ENCODE results near the gene TLN1. TPM values are rescaled to one million over a fixed set of nuclear protein-coding genes. Genes with fewer than 3 reads are reported as not detected.

Gene TLN1
- total and polyA plus RNA-seq, 2 of the 8 experiments (the other 6 are each of a cell fraction or from before 2014, with no cell fraction given) = 28.1 to 90.1 TPM

DNA sequence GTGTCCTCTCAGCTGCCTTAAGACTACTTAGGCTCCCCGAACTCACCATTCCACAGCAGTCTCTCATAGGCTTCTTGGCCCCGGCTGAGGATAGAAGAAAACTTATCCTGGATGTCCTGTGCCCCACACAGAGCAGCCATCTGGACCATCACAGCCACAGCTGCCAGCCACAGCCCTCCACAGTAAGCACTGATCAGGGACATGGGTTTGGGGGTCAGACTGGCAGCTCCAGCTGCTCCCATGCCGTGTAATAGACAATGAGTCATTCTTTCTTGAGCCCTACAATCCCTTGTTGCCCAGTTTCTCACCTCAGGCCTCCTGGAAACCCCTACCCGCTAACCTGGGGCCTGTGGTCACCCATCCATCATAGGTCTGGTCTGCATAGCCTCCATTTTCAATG is 6.2 kb upstream of the TLN1 start (continued):
- TF ChIP-seq USF2 (IDR thresholded peaks at IDR 0.05; ENCODE audit: low read length) (no peak), SP2 (IDR thresholded peaks at IDR 0.05; ENCODE audit: low read length) (no peak), MAFK (IDR thresholded peaks at IDR 0.05; ENCODE audit: low read depth, low read length) (no peak)
- TF ChIP-seq, protein P1, sequence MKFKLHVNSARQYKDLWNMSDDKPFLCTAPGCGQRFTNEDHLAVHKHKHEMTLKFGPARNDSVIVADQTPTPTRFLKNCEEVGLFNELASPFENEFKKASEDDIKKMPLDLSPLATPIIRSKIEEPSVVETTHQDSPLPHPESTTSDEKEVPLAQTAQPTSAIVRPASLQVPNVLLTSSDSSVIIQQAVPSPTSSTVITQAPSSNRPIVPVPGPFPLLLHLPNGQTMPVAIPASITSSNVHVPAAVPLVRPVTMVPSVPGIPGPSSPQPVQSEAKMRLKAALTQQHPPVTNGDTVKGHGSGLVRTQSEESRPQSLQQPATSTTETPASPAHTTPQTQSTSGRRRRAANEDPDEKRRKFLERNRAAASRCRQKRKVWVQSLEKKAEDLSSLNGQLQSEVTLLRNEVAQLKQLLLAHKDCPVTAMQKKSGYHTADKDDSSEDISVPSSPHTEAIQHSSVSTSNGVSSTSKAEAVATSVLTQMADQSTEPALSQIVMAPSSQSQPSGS (IDR thresholded peaks at IDR 0.05; ENCODE audit: low read length) = no peak
